ENCODE data around the gene LIMS1. TPM values are rescaled to one million over a fixed set of nuclear protein-coding genes. Genes with fewer than 3 reads are reported as not detected.
A peak's percentile ranks its signal among the peaks of the same experiment; 100 is the strongest.
"Not testable (repeated sequence)": the region's sequence is repeated elsewhere in the genome, so short reads cannot be mapped to it uniquely, and the experiment has no call there.

LIMS1 gene
- total RNA-seq, 2 donors from 2014 or later = 146 to 186 TPM

DNA sequence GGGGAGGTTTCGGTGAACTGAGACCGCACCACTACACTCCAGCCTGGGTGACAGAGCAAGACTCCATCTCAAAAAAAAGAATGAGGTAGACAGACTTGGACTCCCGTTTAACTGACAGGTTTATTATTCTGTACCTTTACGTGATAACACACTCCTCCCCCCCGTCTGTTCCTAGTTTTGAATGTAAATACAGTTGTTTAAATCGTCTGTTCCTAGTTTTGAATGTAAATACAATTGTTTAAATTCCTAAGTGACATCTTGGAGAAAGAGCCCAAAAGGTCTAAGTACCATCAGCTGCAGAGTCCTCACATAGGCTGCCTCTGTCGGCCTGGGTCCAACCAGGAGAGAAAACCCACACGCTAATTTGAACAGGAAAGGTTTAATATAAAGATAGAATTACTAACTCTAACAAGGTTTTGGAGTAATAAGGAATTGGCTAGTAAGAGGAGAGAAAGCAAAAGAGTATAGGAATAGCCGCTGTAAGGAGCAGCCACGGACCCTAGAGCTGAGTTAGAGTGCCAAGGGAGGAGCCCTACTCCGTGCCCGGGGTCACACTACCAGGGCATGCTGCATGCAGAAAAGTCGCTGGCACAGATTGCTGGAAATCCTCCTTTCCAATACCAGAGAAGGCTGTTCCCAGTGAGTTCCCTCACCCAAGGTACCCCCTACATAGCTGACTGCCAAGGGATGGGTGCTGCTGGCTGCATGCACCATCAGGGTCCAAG lies 101.5 kb downstream of the LIMS1 start:
- H3K27ac Mint-ChIP-seq = peak overlapping the region; percentile 26
- H3K36me3 Mint-ChIP-seq (ENCODE audit: low read depth) = peaks cover 95% of the 10 kb centered on the region

DNA sequence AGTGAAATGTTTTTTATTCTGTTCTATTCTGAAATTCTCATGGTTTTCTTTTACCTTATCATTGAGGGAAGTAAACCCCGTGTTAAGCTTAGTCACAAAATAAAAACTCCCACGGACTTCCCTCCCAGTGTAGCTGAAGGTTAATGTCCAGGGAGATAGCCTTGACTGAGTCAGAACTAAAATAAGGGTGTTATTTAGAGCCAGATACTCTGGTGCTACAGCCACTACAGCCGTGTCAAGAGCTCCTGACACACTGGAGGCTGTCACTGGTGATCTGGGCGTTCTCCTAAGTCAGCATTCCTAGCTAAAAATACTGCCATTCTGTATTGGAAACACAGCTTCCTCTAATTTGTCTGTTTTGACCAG lies 103.0 kb downstream of the LIMS1 start:
- H3K4me1 Mint-ChIP-seq = peaks cover 73% of the 10 kb centered on the region
- H3K27me3 Mint-ChIP-seq = no peaks in the 10 kb centered on the region
- H3K27ac Mint-ChIP-seq = peak overlapping the region; percentile 26
- no peaks in the 10 kb centered on the region for H3K9me3 Mint-ChIP-seq
- H3K4me3 Mint-ChIP-seq = peak overlapping the region; percentile 62
- ATAC-seq (replicated peaks) = peak; percentile 64
- H3K36me3 Mint-ChIP-seq (ENCODE audit: low read depth) = peaks cover 93% of the 10 kb centered on the region

More for the DNA sequence above, 101.5 kb downstream of the LIMS1 start:
- Mint-ChIP-seq H3K27me3 (no peaks in the 10 kb centered on the region), H3K4me3 (peak overlapping the region; percentile 62), H3K4me1 (peaks cover 76% of the 10 kb centered on the region), H3K9me3 (no peaks in the 10 kb centered on the region)
- ATAC-seq (replicated peaks) = no peak

DNA sequence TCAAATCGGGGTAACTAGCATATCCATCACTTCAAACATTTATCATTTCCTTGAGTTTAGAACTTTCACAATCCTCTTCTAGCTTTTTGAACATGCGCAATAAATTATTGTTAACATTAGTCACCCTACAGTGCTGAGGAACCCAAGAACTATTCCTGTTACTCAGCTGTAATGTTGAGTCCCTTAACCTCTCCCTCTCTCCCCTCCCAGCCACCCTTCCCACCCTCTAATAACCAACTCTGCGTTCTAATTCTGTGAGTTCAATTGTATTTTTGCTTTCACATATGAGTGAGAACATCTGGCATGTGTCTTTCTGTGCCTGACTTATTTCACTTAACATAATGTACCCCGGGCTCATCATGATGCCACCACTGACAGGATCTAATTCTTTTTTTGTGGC lies 106.5 kb downstream of the LIMS1 start:
- no peaks in the 10 kb centered on the region for H3K9me3 Mint-ChIP-seq
- peak; percentile 60 for ATAC-seq (replicated peaks)
- H3K4me3 Mint-ChIP-seq = peak overlapping the region; percentile 62
- H3K27me3 Mint-ChIP-seq = no peaks in the 10 kb centered on the region
- H3K4me1 Mint-ChIP-seq = peaks cover 51% of the 10 kb centered on the region
- peaks cover 90% of the 10 kb centered on the region for H3K36me3 Mint-ChIP-seq (ENCODE audit: low read depth)
- H3K27ac Mint-ChIP-seq = peak overlapping the region; percentile 60

DNA sequence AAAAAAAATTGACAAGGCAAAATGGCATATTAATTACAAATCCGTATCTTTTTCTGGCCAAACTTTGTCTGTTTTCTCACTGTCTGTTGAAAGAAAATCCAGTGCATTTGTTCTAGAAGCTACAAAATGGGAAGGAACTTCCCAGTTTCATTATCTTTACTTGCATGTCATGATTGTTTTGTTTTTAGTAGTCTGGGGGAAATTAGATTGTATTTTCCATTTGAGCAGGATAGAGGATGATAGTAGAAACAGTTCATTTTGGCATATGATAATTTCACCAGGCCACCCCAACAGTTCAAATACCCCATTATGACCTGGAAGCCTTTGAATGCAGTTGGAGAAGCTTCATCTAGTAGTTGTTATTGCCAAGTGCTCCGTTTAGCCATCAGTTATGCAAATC lies 107.5 kb downstream of the LIMS1 start:
- Mint-ChIP-seq H3K27me3 (no peaks in the 10 kb centered on the region), H3K27ac (no peak overlapping the region), H3K4me3 (peak overlapping the region; percentile 62), H3K36me3 (ENCODE audit: low read depth) (peaks cover 86% of the 10 kb centered on the region), H3K4me1 (peaks cover 49% of the 10 kb centered on the region), H3K9me3 (peaks cover 3% of the 10 kb centered on the region)
- ATAC-seq (replicated peaks) = no peak

DNA sequence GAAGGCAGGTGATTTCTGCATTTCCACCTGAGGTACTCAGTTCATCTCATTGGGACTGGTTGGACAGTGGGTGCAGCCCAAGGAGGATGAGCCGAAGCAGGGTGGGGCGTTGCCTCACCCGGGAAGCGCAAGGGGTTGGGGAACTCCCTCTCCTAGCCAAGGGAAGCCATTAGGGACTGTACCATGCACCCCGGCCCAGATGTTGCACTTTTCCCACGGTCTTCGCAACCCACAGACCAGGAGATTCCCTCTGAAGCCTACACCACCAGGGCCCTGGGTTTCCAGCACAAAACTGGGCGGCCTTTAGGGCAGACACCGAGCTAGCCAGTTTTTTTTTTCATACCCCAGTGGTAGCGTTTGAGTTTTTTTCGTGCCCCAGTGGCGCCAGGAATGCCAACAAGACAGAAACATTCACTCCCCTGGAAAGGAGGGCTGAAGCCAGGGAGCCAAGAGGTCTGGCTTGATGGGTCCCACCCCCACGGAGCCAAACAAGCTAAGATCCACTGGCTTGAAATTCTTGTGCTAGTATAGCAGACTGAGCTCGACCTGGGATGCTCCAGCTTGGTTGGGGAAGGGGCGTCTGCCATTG lies 109.1 kb downstream of the LIMS1 start:
- H3K9me3 Mint-ChIP-seq = peaks cover 3% of the 10 kb centered on the region
- no peak overlapping the region for H3K4me3 Mint-ChIP-seq
- no peaks in the 10 kb centered on the region for H3K27me3 Mint-ChIP-seq
- ATAC-seq (replicated peaks) = no peak
- H3K4me1 Mint-ChIP-seq = peaks cover 60% of the 10 kb centered on the region
- H3K36me3 Mint-ChIP-seq (ENCODE audit: low read depth) = peaks cover 77% of the 10 kb centered on the region
- H3K27ac Mint-ChIP-seq = no peak overlapping the region

DNA sequence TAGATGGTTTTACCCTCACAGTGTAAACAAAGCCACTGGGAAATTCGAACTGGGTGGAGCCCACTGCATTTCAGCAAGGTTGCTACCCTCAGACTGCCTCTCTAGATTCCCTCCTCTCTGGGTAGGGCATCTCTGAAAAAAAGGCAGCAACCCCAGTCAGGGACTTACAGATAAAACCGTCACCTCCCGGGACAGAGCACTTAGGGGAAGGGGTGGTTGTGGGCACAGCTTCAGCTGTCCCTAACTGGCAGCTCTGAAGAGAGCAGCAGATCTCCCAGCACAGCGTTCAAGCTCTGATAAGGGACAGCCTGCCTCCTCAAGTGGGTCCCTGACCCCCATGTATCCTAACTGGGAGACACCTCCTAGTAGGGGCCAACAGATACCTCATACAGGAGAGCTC lies 109.6 kb downstream of the LIMS1 start:
- peaks cover 64% of the 10 kb centered on the region for H3K4me1 Mint-ChIP-seq
- H3K9me3 Mint-ChIP-seq; H3K4me3 Mint-ChIP-seq; H3K27me3 Mint-ChIP-seq; ATAC-seq (replicated peaks): not testable (repeated sequence)
- H3K27ac Mint-ChIP-seq = peak overlapping the region; percentile 39
- H3K36me3 Mint-ChIP-seq (ENCODE audit: low read depth) = peaks cover 75% of the 10 kb centered on the region

DNA sequence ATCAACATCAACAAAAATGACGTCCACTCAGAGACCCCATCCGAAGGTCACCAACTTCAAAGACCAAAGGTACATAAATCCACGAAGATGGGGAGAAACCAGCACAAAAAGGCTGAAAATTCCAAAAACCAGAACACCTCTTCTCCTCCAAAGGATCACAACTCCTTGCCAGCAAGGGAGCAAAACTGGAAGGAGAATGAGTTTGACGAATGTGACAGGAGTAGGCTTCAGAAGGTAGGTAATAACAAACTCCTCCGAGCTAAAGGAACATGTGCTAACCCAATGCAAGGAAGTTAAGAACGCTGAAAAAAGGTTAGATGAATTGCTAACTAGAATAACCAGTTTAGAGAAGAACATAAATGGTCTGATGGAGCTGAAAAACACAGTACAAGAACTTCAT lies 110.2 kb downstream of the LIMS1 start:
- H3K27ac Mint-ChIP-seq; H3K27me3 Mint-ChIP-seq; H3K4me3 Mint-ChIP-seq; ATAC-seq (replicated peaks); H3K9me3 Mint-ChIP-seq: not testable (repeated sequence)
- H3K4me1 Mint-ChIP-seq = peaks cover 65% of the 10 kb centered on the region
- peaks cover 74% of the 10 kb centered on the region for H3K36me3 Mint-ChIP-seq (ENCODE audit: low read depth)

DNA sequence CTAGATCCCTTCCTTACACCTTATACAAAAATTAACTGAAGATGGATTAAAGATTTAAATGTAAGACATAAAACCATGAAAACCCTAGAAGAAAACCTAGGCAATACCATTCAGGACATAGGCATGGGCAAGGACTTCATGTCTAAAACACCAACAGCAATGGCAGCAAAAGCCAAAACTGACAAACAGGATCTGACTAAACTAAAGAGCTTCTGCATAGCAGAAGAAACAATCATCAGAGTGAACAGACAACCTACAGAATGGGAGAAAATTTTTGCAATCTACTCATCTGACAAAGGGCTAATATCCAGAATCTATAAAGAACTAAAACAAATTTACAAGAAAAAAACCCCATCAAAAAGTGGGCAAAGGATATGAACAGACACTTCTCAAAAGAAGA lies 114.5 kb downstream of the LIMS1 start:
- ATAC-seq (replicated peaks); H3K9me3 Mint-ChIP-seq; H3K27me3 Mint-ChIP-seq: not testable (repeated sequence)
- H3K36me3 Mint-ChIP-seq (ENCODE audit: low read depth) = peaks cover 51% of the 10 kb centered on the region
- H3K27ac Mint-ChIP-seq = peak overlapping the region; percentile 70
- peak overlapping the region; percentile 19 for H3K4me3 Mint-ChIP-seq
- peaks cover 62% of the 10 kb centered on the region for H3K4me1 Mint-ChIP-seq

DNA sequence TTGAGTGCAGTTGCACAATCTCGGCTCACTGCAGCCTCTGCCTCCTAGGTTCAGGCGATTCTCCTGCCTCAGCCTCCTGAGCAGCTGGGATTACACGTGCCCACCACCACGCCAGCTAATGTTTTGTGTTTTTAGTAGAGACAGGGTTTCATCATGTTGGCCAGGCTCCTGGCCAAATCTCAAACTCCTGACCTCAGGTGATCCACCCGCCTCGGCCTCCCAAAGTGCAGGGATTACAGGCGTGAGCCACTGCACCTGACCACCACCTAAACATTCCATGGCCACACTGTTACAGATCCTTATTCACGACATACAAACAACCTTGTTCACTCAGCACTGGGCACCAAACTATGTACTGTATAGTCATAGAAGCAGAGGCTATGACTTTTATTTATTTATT lies 116.2 kb downstream of the LIMS1 start:
- Mint-ChIP-seq H3K4me3 (peak overlapping the region; percentile 62), H3K27ac (peak overlapping the region; percentile 62), H3K36me3 (ENCODE audit: low read depth) (peaks cover 34% of the 10 kb centered on the region), H3K4me1 (peaks cover 55% of the 10 kb centered on the region)
- H3K27me3 Mint-ChIP-seq; ATAC-seq (replicated peaks); H3K9me3 Mint-ChIP-seq: not testable (repeated sequence)

DNA sequence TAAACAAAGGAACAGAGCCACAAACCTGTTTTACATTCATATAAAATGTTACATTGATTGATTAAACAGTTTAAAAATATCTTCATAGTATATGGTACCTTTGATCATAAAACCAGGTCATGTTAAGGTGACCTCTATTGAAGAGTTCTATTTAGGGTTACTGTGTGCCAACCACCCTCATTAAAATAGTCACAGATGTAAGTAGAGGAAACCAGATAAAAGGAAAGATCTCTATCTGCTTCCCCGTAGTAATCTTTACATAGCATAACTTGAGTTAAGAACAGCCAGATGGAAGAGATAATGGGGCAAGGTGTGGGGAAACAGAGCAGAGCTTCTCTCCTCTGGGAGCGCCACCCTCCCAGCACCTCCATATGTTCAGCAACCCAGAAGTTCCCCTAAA lies 117.2 kb downstream of the LIMS1 start:
- not testable (repeated sequence) for H3K27me3 Mint-ChIP-seq; H3K9me3 Mint-ChIP-seq; ATAC-seq (replicated peaks)
- H3K4me3 Mint-ChIP-seq = peak overlapping the region; percentile 62
- H3K4me1 Mint-ChIP-seq = peaks cover 45% of the 10 kb centered on the region
- H3K27ac Mint-ChIP-seq = peak overlapping the region; percentile 62
- H3K36me3 Mint-ChIP-seq (ENCODE audit: low read depth) = peaks cover 27% of the 10 kb centered on the region

DNA sequence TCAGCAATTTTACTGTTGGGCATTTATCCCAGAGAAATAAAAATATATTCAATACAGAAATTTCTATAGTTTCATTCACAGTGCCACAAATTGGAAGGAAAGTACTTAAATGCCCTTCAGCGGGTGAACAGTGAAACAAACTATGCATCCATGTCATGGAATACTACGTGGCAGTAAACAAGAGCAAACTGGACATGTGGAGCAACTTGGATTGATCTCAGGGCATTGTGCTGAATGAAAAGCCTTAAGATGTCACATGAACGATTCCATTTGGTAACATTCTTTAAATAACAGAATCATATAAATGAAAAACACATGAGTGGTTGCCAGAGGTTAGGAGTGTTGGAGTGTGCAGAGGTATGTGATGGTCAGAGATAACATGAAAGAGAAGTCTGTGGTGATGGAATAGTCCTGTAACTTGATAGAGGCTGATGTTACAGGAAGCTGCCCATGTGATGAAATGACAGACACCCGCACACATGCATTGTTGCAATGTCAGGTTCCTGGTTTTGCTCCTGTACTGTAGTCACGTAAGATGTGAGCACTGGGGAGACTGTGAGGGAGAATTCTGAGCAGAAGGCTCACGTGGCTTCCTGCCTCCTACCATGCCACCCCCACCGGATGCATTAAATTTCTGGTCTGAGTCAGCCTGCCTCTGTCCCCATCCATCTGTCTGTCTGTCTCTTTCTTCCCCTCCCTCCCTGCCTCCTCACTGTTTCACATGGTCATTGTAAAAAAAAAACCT lies 118.1 kb downstream of the LIMS1 start:
- Mint-ChIP-seq H3K4me1 (peaks cover 38% of the 10 kb centered on the region), H3K4me3 (peak overlapping the region; percentile 81), H3K36me3 (ENCODE audit: low read depth) (peaks cover 27% of the 10 kb centered on the region), H3K27ac (peak overlapping the region; percentile 94)
- H3K9me3 Mint-ChIP-seq, H3K27me3 Mint-ChIP-seq: not testable (repeated sequence)
- peak; percentile 90 for ATAC-seq (replicated peaks)

DNA sequence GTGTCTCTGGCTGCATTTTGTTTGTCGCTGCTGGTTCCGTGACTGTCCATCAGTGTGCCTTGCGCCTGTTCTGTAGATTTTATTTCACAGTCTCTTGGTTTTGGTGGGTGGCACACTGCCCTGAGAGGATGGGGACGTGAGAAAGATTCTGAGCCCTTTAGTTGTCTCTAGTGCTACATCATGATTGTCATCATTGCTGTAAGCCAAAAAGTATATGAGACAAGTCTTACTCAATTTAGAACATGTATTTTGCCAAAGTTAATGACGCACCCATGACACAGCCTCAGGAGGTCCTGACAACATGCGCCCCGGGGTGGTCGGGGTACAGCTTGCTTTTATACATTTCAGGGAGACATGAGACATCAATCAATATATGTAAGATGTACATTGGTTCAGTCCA lies 119.2 kb downstream of the LIMS1 start:
- not testable (repeated sequence) for H3K9me3 Mint-ChIP-seq, H3K27me3 Mint-ChIP-seq
- Mint-ChIP-seq H3K4me1 (peaks cover 27% of the 10 kb centered on the region), H3K27ac (peak overlapping the region; percentile 69), H3K4me3 (peak overlapping the region; percentile 75), H3K36me3 (ENCODE audit: low read depth) (peaks cover 19% of the 10 kb centered on the region)
- peak; percentile 15 for ATAC-seq (replicated peaks)

DNA sequence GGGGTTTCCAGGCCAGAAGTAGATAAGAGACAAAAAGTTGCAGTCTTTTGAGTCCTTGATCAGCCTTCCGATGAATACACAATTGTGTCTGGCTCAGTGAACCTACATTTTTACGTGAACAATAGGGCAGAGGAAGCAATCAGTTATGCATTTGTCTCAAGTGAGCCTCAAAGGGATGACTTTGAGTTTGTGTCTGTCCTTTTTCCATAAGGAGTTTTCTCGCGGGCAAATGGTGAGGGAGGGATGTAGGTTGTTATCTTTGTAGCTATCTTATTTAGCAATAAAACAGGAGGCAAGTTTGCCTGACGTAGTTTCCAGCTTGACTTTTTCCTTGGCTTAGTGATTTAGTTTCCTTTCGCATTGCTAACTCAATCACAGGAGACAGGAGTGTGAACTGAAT lies 119.6 kb downstream of the LIMS1 start:
- H3K27me3 Mint-ChIP-seq; ATAC-seq (replicated peaks); H3K9me3 Mint-ChIP-seq: not testable (repeated sequence)
- H3K4me1 Mint-ChIP-seq = peaks cover 23% of the 10 kb centered on the region
- peak overlapping the region; percentile 75 for H3K4me3 Mint-ChIP-seq
- peaks cover 16% of the 10 kb centered on the region for H3K36me3 Mint-ChIP-seq (ENCODE audit: low read depth)
- H3K27ac Mint-ChIP-seq = peak overlapping the region; percentile 69

DNA sequence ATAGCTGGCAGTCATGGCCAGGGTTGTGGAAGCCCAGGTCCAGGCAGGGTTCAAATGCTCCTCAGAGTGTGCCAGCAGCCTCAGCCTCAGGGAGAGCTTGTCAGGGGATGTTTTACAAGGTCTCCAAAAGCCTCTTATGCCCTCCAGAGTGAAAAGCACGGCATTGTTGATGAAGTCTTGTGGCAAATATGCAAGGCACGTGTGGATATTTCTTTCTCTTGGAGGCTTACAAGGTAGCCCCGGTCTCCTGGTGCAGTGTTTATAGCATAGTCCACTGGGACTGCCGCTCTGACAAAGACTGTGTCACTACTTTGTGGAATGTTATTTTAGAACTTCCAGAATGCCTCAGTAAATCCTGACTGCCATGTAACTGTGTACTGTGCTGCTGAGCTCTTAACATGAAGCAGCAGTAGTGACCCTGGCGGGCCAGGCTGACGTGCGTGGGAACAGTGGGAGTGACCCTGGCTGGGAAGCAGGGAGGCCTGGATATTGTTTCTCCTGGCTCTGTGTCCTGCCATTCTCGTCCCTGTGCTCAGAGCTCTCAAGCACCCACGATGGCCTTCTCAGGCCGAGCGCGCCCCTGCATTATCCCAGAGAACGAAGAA lies 120.4 kb downstream of the LIMS1 start:
- peak overlapping the region; percentile 75 for H3K4me3 Mint-ChIP-seq
- not testable (repeated sequence) for H3K9me3 Mint-ChIP-seq; ATAC-seq (replicated peaks); H3K27me3 Mint-ChIP-seq
- peaks cover 10% of the 10 kb centered on the region for H3K36me3 Mint-ChIP-seq (ENCODE audit: low read depth)
- H3K4me1 Mint-ChIP-seq = peaks cover 17% of the 10 kb centered on the region
- peak overlapping the region; percentile 69 for H3K27ac Mint-ChIP-seq

All from activated T-helper 17 cell treated with anti-CD3 and anti-CD28 coated beads, Interleukin-2, amount 50 U/mL, for 72 hours (primary cell).